Thymus (tissue), 11 donors: ENCODE measurements around the gene CD247. TPM values are rescaled to one million over a fixed set of nuclear protein-coding genes. Genes with fewer than 3 reads are reported as not detected.

Experiments used
- DNase-seq, 9 donors: peaks; one replicate each; pipeline ENCODE4 v3.0.0-alpha.2; 2013; ENCODE audit warnings: low spot score in 9 of 9, low read depth in 6 of 9, missing footprints in 1 of 9
- H3K27ac ChIP-seq, 2 donors: one replicate each; pipeline ENCODE4 v1.5.1; 2013; ENCODE audit warnings: control low read depth in 1 of 2, low read depth in 1 of 2, low read length in 1 of 2, mild to moderate bottlenecking in 1 of 2, moderate library complexity in 1 of 2
- H3K27me3 ChIP-seq, 2 donors: one replicate each; pipeline ENCODE4 v1.5.1; 2013; ENCODE audit warnings: low read length in 1 of 2; ENCODE audit not compliant: control insufficient read depth in 2 of 2, insufficient read depth in 1 of 2
- H3K36me3 ChIP-seq, 2 donors: one replicate each; pipeline ENCODE4 v1.5.1; 2013; ENCODE audit warnings: low read length in 1 of 2, mild to moderate bottlenecking in 1 of 2, moderate library complexity in 1 of 2; ENCODE audit not compliant: control insufficient read depth in 2 of 2, insufficient read depth in 2 of 2
- H3K4me1 ChIP-seq, 2 donors: one replicate each; pipeline ENCODE4 v1.5.1; 2013; ENCODE audit warnings: low read length in 2 of 2; ENCODE audit not compliant: control insufficient read depth in 2 of 2, insufficient read depth in 2 of 2
- H3K4me3 ChIP-seq, 2 donors: one replicate each; pipeline ENCODE4 v1.5.1; 2013; ENCODE audit warnings: low read length in 2 of 2, control low read depth in 1 of 2, mild to moderate bottlenecking in 1 of 2
- H3K9me3 ChIP-seq, 2 donors: one replicate each; pipeline ENCODE4 v1.5.1; 2013; ENCODE audit warnings: low read length in 1 of 2, mild to moderate bottlenecking in 1 of 2; ENCODE audit not compliant: control insufficient read depth in 2 of 2, insufficient read depth in 1 of 2
- WGBS: extraction: QIAGEN DNeasy Blood & Tissue Kit; methylation state at CpG from one replicate; pipeline ENCODE4 v1.1.7; 2013; 5-methylcytosine and 5-hydroxymethylcytosine counted together
- polyA plus RNA-seq: library from polyadenylated mRNA; stranded (reverse); fragments of 200-250 nt; gene quantifications from one replicate; pipeline ENCODE4 v1.2.3, GENCODE V29; 2013
- total RNA-seq: library from RNA; stranded (reverse); fragments of 120-200 nt; gene quantifications from one replicate; pipeline ENCODE4 v1.2.4, GENCODE V29; 2013
- donor health status: healthy.

CD247 gene
- total and polyA plus RNA-seq, 2 donors: 114 to 252 TPM

GRCh38 chr1:167456524-167456923 is 61.8 kb downstream of the CD247 start:
- DNase-seq: peak in 1 of 9 donors; percentile 55
- Histone ChIP-seq H3K4me3 (peak overlapping the region; percentile 69 to 82), H3K4me1 (peaks cover 42 to 77% of the 10 kb centered on the region in 2 donors), H3K36me3 (peaks cover 22 to 49% of the 10 kb centered on the region in 2 donors), H3K27ac (peak overlapping the region; percentile 96 to 98), H3K27me3 (no peaks in the 10 kb centered on the region), H3K9me3 (no peaks in the 10 kb centered on the region)
- 86% methylated on average over 5 of the region's 5 CpGs for WGBS

DNA sequence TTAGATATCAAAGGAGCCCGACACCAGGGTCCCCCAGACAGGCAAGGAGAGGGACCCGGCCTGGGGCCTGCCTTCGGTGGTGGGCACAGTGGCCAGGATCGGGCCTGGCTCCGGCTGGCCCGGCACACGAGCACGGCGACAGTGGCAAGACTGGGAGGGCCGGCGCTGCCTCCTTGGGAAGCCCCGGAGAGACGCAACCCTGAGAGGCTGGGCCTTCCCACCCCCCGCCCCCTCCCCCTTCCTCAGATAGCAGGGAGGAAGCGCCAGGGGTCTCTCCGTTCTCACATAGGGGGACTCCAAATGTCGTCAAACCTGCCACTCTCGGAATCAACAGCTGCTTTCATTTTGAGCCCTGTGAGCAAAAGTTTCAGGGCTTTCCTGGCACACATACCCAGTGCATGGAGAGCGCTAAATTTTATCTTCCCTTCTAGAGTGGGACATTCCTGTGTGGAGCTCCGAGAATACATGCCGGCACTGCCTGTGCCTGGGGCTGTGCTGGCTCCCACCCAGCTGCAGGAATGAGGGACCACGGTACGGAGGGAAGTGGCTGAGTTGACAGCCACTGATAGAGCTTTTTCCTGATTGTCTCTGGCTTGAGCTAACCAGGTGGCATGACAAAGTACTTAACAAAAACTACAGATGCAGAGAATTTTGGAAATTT is 62.4 kb downstream of the CD247 start:
- Histone ChIP-seq H3K9me3 (no peaks in the 10 kb centered on the region), H3K27me3 (no peaks in the 10 kb centered on the region), H3K36me3 (peaks cover 16 to 45% of the 10 kb centered on the region in 2 donors), H3K27ac (peak overlapping the region; percentile 96 to 98), H3K4me3 (peak overlapping the region; percentile 69 to 82), H3K4me1 (peaks cover 48 to 77% of the 10 kb centered on the region in 2 donors)
- WGBS: under 1% methylated on average over 23 of the region's 23 CpGs
- DNase-seq: peak in 5 of 9 donors; percentile 66 to 91 (median 78)

- WGBS: under 1% methylated on average over 85 of the region's 85 CpGs
- Histone ChIP-seq H3K27me3 (no peaks in the 10 kb centered on the region), H3K9me3 (no peaks in the 10 kb centered on the region), H3K4me1 (peaks cover 52 to 77% of the 10 kb centered on the region in 2 donors), H3K36me3 (peaks cover 12 to 40% of the 10 kb centered on the region in 2 donors), H3K4me3 (peak overlapping the region; percentile 69 to 82), H3K27ac (peak overlapping the region; percentile 96 to 98)
- peak in 7 of 9 donors; percentile 71 to 94 (median 86) for DNase-seq
Measured at GRCh38 chr1:167454894-167455785, 63.2 kb downstream of the CD247 start.

- peaks cover 15 to 37% of the 10 kb centered on the region in 2 donors for H3K36me3 ChIP-seq
- DNase-seq: peak in 3 of 9 donors; percentile 31 to 64 (median 39)
- no peaks in the 10 kb centered on the region for H3K27me3 ChIP-seq
- WGBS: 26% methylated on average over 19 of the region's 19 CpGs
- H3K4me3 ChIP-seq: peak overlapping the region; percentile 69 to 82
- peak overlapping the region; percentile 96 to 98 for H3K27ac ChIP-seq
- H3K4me1 ChIP-seq: peaks cover 54 to 78% of the 10 kb centered on the region in 2 donors
- no peaks in the 10 kb centered on the region for H3K9me3 ChIP-seq
Measured at GRCh38 chr1:167454304-167454893, 63.9 kb downstream of the CD247 start.

DNA sequence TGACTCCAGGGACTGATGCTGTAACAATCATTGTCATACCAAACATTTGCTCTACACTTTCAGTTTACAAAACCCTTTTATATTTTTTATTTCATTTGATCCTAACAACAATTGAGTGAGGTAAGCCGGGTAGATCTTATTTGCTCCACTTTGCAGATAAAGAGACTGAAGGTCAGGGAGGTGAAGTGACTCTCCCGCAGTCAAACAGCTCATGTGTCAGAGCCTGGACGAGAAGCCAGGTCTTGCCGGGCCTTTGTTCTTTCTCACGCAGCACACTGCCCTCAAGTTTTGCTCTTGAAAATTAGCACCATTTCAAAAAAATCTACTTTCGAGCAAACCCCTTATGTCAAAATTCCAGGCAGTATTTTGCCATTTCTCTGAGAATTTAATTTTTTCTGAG is 65.2 kb downstream of the CD247 start:
- WGBS: 78% methylated on average over 6 of the region's 6 CpGs
- DNase-seq: no peak
- H3K27ac ChIP-seq: peak overlapping the region; percentile 52 to 55

DNA sequence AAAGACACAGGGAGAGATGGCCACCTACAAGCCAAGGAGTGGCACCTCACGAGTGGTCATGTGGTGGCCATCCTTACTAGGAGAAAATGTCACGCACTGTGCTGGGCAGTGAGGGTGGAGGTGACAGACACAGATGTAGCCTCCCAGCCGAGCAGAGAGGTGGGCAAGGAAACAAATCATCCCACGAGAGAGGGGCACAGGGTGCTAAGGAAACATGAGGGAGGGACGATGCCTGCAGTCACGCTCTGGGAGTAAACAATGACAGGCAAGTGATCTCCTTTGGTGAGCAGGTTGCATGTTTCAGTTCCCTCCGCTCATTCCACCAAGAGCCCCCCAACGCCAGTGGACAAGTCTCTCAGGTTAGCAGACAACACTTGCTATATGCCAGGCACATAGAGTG is 65.8 kb downstream of the CD247 start:
- WGBS: 85% methylated on average over 8 of the region's 8 CpGs
- Histone ChIP-seq H3K27ac (peak overlapping the region; percentile 71 to 76), H3K4me1 (peaks cover 58 to 80% of the 10 kb centered on the region in 2 donors), H3K36me3 (peaks cover 8 to 30% of the 10 kb centered on the region in 2 donors), H3K27me3 (no peaks in the 10 kb centered on the region), H3K9me3 (no peaks in the 10 kb centered on the region), H3K4me3 (no peak overlapping the region)
- no peak for DNase-seq

More for the DNA sequence above, 65.2 kb downstream of the CD247 start:
- Histone ChIP-seq H3K9me3 (no peaks in the 10 kb centered on the region), H3K36me3 (peaks cover 10 to 33% of the 10 kb centered on the region in 2 donors), H3K27me3 (no peaks in the 10 kb centered on the region), H3K4me1 (peaks cover 56 to 80% of the 10 kb centered on the region in 2 donors), H3K4me3 (no peak overlapping the region)

GRCh38 chr1:167450843-167451242 is 67.5 kb downstream of the CD247 start:
- peaks cover 59 to 81% of the 10 kb centered on the region in 2 donors for H3K4me1 ChIP-seq
- whole genome bisulfite sequencing: 37% methylated on average over 5 of the region's 5 CpGs
- H3K27ac ChIP-seq: peak overlapping the region; percentile 88 to 94
- no peaks in the 10 kb centered on the region for H3K27me3 ChIP-seq
- no peaks in the 10 kb centered on the region for H3K9me3 ChIP-seq
- DNase-seq: peak in 3 of 9 donors; percentile 31 to 67 (median 46)
- H3K36me3 ChIP-seq: peaks cover 10 to 28% of the 10 kb centered on the region in 2 donors
- H3K4me3 ChIP-seq: peak overlapping the region in 1 of 2 donors; percentile 30

GRCh38 chr1:167447521-167448136 is 70.7 kb downstream of the CD247 start:
- WGBS: 19% methylated on average over 10 of the region's 10 CpGs
- Histone ChIP-seq H3K36me3 (peaks cover 26 to 44% of the 10 kb centered on the region in 2 donors), H3K4me3 (peak overlapping the region in 1 of 2 donors; percentile 16), H3K4me1 (peaks cover 59 to 91% of the 10 kb centered on the region in 2 donors), H3K27me3 (no peaks in the 10 kb centered on the region), H3K9me3 (no peaks in the 10 kb centered on the region), H3K27ac (peak overlapping the region; percentile 93 to 96)
- DNase-seq: peak in 5 of 9 donors; percentile 61 to 85 (median 65)
